GM19455 (cell line): ENCODE data around the gene NHLRC3.
"Not testable (repeated sequence)": the region's sequence is repeated elsewhere in the genome, so short reads cannot be mapped to it uniquely, and the experiment has no call there.

Experiments used
- ATAC-seq: cut with Tn5 transposase; IDR thresholded peaks from one replicate; pipeline ENCODE4 v1.9.1; 2021; ENCODE audit not compliant: unreplicated experiment

The NHLRC3 gene

DNA sequence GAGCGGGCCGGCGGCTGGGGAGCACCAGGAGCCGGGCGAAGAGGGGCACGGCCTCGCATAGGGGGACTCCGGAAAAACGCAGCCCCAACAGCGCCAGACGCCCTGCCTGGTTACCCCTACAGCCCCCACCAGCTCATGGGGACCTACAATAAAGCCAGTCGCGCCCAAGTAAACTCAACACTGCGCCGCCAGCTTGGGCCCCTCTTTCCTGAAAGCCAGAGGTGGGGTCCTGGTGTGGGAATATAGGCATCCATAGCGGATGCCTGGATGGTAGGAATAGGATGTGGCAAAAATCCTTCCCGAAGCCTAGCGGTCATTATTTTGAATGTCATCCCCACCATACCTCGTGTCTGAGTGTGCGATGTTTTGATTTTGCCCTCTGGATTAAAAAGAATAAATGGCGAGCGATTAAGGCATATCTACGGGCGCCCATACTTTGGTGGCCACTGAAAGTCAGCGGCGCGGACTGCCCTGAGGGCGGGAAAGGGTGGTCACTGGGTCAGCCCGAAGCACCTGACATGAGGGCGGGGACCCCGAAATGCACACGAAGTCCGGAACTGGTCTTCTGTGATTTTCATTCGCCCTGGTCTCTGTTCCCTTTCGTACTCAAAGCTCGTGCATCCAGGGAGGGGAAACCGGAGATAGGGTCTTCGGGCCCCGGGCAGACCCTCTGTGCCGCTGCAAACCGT is at the start of gene NHLRC3, which contains the start of gene PROSER1:
TSS of gene NHLRC3 (plus strand) at position 577 of the 689 bp plus-strand sequence. CDS start 184 bp downstream, outside the sequence.
TSS of gene PROSER1 (minus strand) at position 210 of the 689 bp plus-strand sequence. CDS start 847 bp downstream, outside the sequence.
- ATAC-seq = peak; percentile 65

GRCh38 chr13:38990693-38991092 is 47.6 kb upstream of the NHLRC3 start, which contains the start of gene STOML3:
STOML3 (minus strand) TSS chr13:38990831; CDS start chr13:38990721, 110 bp downstream.
- ATAC-seq = no peak

DNA sequence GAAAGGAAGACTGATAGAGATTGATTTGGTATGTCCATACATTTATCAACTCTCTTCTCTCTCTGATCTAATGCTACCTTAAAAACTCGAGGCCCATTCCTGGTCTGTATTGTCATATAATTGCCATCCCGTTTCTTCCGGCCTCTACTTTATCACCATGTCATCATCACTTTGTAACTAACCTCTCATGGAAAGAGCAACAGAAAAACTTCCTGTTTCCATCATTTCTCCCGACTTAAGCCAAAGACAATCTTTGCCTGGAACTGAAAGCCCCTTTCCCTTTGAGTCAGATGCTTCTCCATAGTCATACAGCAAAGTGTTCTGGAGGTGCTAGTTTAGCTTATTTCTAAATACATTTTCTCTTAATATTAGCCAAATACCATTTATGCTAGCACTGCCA is 44.9 kb upstream of the NHLRC3 start:
- no peak for ATAC-seq

GRCh38 chr13:38998739-38999138 is 39.5 kb upstream of the NHLRC3 start:
- no peak for ATAC-seq

DNA sequence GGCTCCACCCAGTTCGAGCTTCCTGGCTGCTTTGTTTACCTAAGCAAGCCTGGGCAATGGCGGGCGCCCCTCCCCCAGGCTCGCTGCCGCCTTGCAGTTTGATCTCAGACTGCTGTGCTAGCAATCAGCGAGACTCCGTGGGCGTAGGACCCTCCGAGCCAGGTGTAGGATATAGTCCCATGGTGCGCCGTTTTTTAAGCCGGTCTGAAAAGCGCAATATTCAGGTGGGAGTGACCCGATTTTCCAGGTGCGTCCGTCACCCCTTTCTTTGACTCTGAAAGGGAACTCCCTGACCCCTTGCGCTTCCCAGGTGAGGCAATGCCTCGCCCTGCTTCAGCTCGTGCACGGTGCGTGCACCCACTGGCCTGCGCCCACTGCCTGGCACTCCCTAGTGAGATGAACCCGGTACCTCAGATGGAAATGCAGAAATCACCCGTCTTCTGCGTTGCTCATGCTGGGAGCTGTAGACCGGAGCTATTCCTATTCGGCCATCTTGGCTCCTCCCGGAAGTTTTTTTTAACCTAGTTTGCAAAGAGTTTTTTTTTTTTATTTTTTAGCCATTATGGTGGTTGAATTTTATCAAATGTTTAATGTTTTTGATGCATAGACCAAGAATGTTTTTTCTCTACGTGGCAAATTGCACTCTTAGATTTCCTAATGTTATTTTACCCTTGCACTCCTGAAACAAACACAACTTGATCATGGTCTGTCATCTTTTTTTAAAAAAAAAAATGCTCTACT is 31.7 kb upstream of the NHLRC3 start:
- not testable (repeated sequence) for ATAC-seq

- no peak for ATAC-seq
Observed at GRCh38 chr13:39012608-39013007, 25.6 kb upstream of the NHLRC3 start.

DNA sequence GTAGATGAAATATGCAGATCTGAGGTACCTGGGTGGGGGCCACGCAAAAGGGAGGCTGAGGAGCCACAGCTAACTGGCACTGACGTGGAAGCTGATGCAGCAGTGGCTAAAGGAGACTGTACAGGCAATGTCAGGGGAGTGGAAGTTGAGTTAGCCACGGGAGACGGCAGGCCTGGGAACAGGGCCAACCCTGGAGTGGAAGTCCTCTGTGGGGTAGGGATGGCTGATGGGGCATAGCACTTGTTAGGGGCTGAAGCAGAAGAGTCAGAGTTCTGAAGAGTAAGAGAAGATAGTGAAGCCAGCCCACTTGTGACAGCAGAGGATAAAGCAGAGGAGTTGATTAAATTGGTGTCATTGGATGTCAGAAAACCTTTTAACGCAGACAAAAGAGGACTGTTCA is 24.8 kb upstream of the NHLRC3 start:
- ATAC-seq = no peak

GRCh38 chr13:39016087-39016486 is 22.2 kb upstream of the NHLRC3 start:
- peak; percentile 59 for ATAC-seq

DNA sequence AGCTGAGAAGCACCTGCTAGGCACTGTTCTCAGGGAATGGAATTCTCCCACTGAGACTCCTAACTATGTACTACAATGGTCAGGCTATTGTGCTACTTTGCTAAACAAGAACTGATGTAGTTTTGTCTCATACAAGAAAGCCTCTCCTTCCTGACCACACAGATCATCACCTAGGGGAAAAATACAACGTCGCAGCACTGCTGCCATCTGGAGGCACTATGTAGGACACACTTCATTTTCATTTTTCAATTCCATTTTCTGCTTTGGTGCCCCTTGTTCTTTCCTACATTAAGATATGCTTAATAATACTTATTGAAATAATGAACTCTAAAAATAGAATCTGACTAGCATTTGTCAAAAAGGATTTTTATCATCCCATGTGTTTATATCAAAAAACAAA is 21.5 kb upstream of the NHLRC3 start:
- peak; percentile 85 for ATAC-seq

GRCh38 chr13:39020853-39021462 is 17.3 kb upstream of the NHLRC3 start:
- no peak for ATAC-seq

DNA sequence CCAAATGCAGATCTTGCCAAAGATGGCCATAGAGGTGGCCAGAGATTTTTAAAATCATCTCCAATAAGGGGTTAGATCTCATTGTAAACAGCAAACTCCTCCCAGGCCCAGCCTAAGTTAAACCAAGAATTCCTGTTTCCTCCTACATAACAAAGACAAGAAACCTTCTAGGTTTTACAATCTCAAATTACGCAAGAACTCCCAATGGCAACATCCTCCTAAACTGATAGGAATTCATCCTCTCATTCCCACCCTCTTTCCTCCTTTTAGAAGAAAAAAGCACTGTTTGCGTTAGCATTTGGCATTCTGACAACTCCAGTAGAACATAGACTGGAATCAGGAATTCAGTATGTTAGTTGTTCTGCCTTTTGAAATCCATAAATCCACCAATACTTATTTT is 14.9 kb upstream of the NHLRC3 start:
- ATAC-seq = no peak

DNA sequence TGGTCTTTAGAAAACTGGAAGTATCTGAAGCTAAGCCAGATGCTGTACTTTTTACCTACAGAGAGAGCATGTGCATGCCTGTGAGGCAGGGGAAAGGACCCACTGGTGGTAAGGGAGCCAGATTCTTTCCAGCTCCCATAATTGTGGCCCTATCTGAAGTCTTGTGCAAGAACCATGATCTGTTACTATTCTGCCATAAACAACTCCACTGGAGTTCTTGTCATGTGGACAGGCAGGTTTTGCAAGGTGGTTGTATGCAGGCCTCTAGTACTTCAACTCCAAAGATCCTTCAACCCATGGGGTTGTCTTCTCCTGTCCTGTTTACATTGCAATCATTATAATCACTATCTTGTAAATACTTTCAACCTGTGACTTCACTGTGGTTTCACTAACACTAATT is 14.5 kb upstream of the NHLRC3 start:
- ATAC-seq = no peak

- ATAC-seq = no peak
Observed at GRCh38 chr13:39025433-39025839, 12.8 kb upstream of the NHLRC3 start.

- no peak for ATAC-seq
Observed at GRCh38 chr13:39032150-39032549, 6.1 kb upstream of the NHLRC3 start.

DNA sequence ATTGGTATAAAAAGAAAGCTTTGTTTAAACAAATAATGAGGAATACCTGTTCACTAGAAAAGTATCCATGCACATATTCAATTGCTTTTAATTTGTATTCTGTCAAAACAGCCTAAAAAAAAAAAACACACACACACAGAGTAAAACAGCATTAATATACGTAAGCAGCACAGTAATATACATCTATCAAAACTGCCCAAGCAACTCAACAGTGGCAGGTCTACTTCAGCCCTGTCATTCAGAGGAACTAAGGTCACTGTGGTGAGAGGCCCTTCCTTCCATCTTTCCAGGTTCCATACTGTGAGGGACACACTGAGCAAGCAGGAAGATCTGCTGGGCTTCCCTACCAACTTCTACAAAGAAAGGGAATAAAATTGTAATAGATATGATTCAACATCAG is 4.2 kb upstream of the NHLRC3 start:
- no peak for ATAC-seq

GRCh38 chr13:39035204-39035603 is 3.1 kb upstream of the NHLRC3 start:
- no peak for ATAC-seq

GRCh38 chr13:39035799-39036198 is 2.5 kb upstream of the NHLRC3 start:
- ATAC-seq = no peak

- no peak for ATAC-seq
Observed at GRCh38 chr13:39036212-39036611, 2.0 kb upstream of the NHLRC3 start.

DNA sequence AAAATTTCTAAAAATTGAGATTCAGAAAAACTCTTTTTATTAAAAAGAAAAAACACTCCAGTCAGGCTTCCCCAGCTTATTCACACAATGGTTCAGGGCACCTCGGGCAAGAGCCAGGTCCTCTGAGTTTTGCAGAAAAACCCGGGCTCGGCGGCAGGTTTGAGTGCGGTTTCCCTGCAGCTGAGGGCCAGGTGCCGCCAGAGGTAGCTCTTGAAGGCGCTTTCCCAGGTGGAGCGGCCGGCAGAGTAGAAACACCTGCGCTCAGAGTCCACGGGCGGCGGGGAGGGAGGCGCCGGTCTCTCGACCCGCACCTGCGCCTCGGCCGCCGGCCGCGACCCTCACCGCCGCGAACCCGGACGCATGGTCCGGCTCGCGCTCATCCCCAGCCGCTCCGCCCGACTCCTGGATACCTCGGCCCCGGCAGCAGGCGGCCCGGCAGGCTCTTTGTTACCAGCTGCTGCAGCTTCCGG is 811 bp upstream of the NHLRC3 start:
- ATAC-seq = peak; percentile 33

GRCh38 chr13:39038569-39039030 is 344 bp downstream of the NHLRC3 start:
- peak; percentile 40 for ATAC-seq

DNA sequence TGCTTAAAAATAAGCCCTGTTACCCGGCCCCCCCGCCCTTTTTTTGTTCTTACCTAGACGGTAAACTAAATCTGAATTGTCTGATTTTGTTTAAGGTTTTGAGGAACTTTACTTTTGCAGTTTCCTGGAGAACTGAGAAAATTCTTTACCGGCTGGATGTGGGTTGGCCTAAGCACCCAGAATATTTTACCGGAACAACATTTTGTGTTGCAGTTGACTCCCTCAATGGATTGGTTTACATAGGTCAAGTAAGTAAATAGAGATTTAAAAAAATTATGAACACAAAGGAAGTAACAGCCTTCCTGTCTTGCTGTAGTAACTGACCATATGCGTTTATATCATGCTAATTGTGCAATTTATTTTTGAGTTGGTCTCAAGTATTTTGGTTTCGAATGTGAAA is 785 bp downstream of the NHLRC3 start:
- ATAC-seq = no peak

DNA sequence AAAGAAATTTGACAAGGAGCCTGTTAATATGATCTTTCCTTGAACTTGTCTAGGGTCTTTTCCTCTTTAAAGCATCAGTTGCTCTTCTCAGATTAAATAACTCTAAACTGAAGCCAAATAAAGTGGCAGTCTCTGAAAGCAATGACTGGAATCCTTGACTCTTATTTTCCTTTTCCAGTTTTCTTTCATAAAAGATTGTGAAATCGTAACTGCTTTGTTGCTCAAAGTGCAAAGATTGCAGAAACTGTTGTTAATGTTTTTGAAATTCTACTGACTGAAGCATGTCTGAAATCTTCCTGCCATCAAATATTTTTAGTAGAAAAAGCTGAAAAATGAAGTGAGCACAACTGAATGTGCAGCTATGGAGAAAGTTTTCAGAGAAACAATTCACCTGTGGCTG is 1.9 kb downstream of the NHLRC3 start:
- ATAC-seq = no peak
